AG09319 (cell line): ENCODE data around the gene MSX2.

ENCODE experiments used
- DNase-seq: peaks from one replicate; pipeline ENCODE4 v3.0.0-alpha.2; 2010; ENCODE audit warnings: low read depth; ENCODE audit errors: extremely low read depth
- CTCF ChIP-seq: IDR thresholded peaks from 2 replicates; pipeline ENCODE4 v1.5.1; 2011; ENCODE audit warnings: low read depth, mild to moderate bottlenecking, inconsistent platforms, low read length, moderate library complexity

Gene MSX2

GRCh38 chr5:174718880-174719610, 5.3 kb upstream of the MSX2 start:
- DNase-seq, result no peak
- TF ChIP-seq CTCF, result no peak

- DNase-seq, result no peak
- TF ChIP-seq CTCF, result no peak
Observed at GRCh38 chr5:174719793-174720611, 4.4 kb upstream of the MSX2 start.

- no peak for DNase-seq
- no peak for TF ChIP-seq CTCF
Observed at GRCh38 chr5:174720612-174721529, 3.5 kb upstream of the MSX2 start.

- no peak for DNase-seq
- no peak for TF ChIP-seq CTCF
Observed at GRCh38 chr5:174721530-174722432, 2.6 kb upstream of the MSX2 start.

GRCh38 chr5:174722500-174722899, 1.9 kb upstream of the MSX2 start:
- no peak for DNase-seq
- TF ChIP-seq CTCF, result no peak

GRCh38 chr5:174723315-174723978, 935 bp upstream of the MSX2 start:
- DNase-seq, result no peak
- TF ChIP-seq CTCF, result no peak
